HepG2 (cell line): ENCODE data around the gene CNTN5. TPM values are rescaled to one million over a fixed set of nuclear protein-coding genes. Genes with fewer than 3 reads are reported as not detected.

Source experiments
- ATAC-seq: fragments of 200-7000 bp; cut with Tn5 transposase; 3 replicates; pipeline ENCODE4 v1.9.1; 2020; ENCODE audit warnings: mild to moderate bottlenecking, moderate library complexity
- BruUV-seq: library from RNA; stranded (reverse); fragments of 400-500 nt; replicated peaks from 2 replicates; lab custom pipeline; 2021; lab: Mats Ljungman, UMichigan
- CTCF ChIA-PET: fragments of 300-600 bp; formaldehyde crosslinking; extraction: SDS; loops from one replicate; lab custom pipeline; 2021; ENCODE audit warnings: low total read pairs, inconsistent platforms, low intra/inter-chr PET ratio; lab: Yijun Ruan, JAX
- POLR2A ChIA-PET: fragments of 350-600 bp; sonication (Branson Sonifier 250); formaldehyde crosslinking; loops from one replicate; lab custom pipeline; 2020; ENCODE audit warnings: antibody characterized with exemption, inconsistent platforms; lab: Yijun Ruan, JAX
- DNase-seq: peaks from one replicate; pipeline ENCODE4 v3.0.0-alpha.2; 2015; ENCODE audit warnings: low spot score
- FAIRE-seq: peaks from 3 replicates; lab custom pipeline; 2011; peaks lifted over from hg19 to GRCh38; lab: Jason Lieb, UNC
- H2AFZ ChIP-seq: one replicate; pipeline ENCODE4 v1.6.1; 2011; ENCODE audit warnings: low read length, inconsistent platforms
- H3K27ac ChIP-seq: fragments of 300-600 bp; 3 replicates; pipeline ENCODE4 v1.8.0; 2011; ENCODE audit warnings: mixed run types, mild to moderate bottlenecking, mixed read lengths, low read length, inconsistent platforms; ENCODE audit not compliant: insufficient read depth; ENCODE audit errors: extremely low read length
- H3K27me3 ChIP-seq, 2 experiments: fragments of 200-600 bp in 1 of 2; 2 replicates in 1 of 2; 3 replicates in 1 of 2; pipeline versions ENCODE4 v1.6.0 to v1.8.0; 2011; ENCODE audit warnings: low read length in 2 of 2, mild to moderate bottlenecking in 2 of 2, moderate library complexity in 2 of 2, inconsistent platforms in 1 of 2; ENCODE audit not compliant: insufficient read depth in 2 of 2, control insufficient read depth in 1 of 2
- H3K36me3 ChIP-seq, 2 experiments: fragments of 200-600 bp in 1 of 2; replicated peaks in 1 of 2; 2 replicates in 1 of 2; 3 replicates in 1 of 2; pipeline versions ENCODE4 v1.5.1 to v1.8.0; 2011; ENCODE audit warnings: low read length in 2 of 2, inconsistent platforms in 1 of 2; ENCODE audit not compliant: insufficient read depth in 2 of 2, control insufficient read depth in 1 of 2
- H3K4me1 ChIP-seq: 2 replicates; pipeline ENCODE4 v1.5.1; 2012; ENCODE audit warnings: low read length, inconsistent platforms; ENCODE audit not compliant: insufficient read depth
- H3K4me2 ChIP-seq: 2 replicates; pipeline ENCODE4 v1.6.0; 2011; ENCODE audit warnings: low read depth, low read length, inconsistent platforms
- H3K4me3 ChIP-seq, 3 experiments: fragments of 200-600 bp in 1 of 3; sonication (generic), shearing (Covaris generic) in 1 of 3; replicated peaks in 1 of 3; 2 replicates each; pipeline ENCODE4 v1.5.1; 2011 to 2016; ENCODE audit warnings: low read length in 3 of 3, inconsistent platforms in 2 of 3, low read depth in 2 of 3, mild to moderate bottlenecking in 2 of 3, control low read depth in 1 of 3, mixed read lengths in 1 of 3; ENCODE audit not compliant: insufficient read depth in 1 of 3
- H3K79me2 ChIP-seq: one replicate; pipeline ENCODE4 v1.6.1; 2011; ENCODE audit warnings: low read length, inconsistent platforms; ENCODE audit not compliant: insufficient read depth
- H3K9ac ChIP-seq: 2 replicates; pipeline ENCODE4 v1.6.0; 2011; ENCODE audit warnings: mild to moderate bottlenecking, low read depth, low read length, inconsistent platforms; ENCODE audit not compliant: insufficient read depth
- H3K9me3 ChIP-seq: 2 replicates; pipeline ENCODE4 v1.5.1; 2012; ENCODE audit warnings: mild to moderate bottlenecking, low read length
- H4K20me1 ChIP-seq: 2 replicates; pipeline ENCODE4 v1.6.0; 2011; ENCODE audit warnings: inconsistent platforms, mild to moderate bottlenecking, low read length, moderate library complexity; ENCODE audit not compliant: insufficient read depth
- ATF1 ChIP-seq: IDR thresholded peaks from 2 replicates; pipeline ENCODE4 v1.6.1; 2016; ENCODE audit warnings: mild to moderate bottlenecking, control low read depth
- CBX5 ChIP-seq: sonication (generic); formaldehyde crosslinking; IDR thresholded peaks from 2 replicates; pipeline ENCODE4 v1.4.0; 2020; ENCODE audit warnings: missing genetic modification reagents, borderline replicate concordance
- EED ChIP-seq: sonication (generic); formaldehyde crosslinking; IDR thresholded peaks from 2 replicates; pipeline ENCODE4 v1.5.0; 2020; ENCODE audit warnings: mild to moderate bottlenecking, missing genetic modification reagents
- FIP1L1 ChIP-seq: fragments of 200-400 bp; formaldehyde crosslinking; IDR thresholded peaks from 2 replicates; pipeline ENCODE4 v1.6.1; 2018; ENCODE audit warnings: low read depth, mild to moderate bottlenecking, low read length, moderate library complexity, borderline replicate concordance; ENCODE audit not compliant: insufficient read depth
- HNRNPLL ChIP-seq: fragments of 200-400 bp; formaldehyde crosslinking; IDR thresholded peaks from 2 replicates; pipeline ENCODE4 v1.6.1; 2017; ENCODE audit warnings: mild to moderate bottlenecking, low read depth, low read length; ENCODE audit not compliant: poor library complexity, severe bottlenecking
- NCOA2 ChIP-seq: sonication (generic); formaldehyde crosslinking; IDR thresholded peaks from 2 replicates; pipeline ENCODE4 v1.8.0; 2022; ENCODE audit warnings: inconsistent platforms
- NFE2L1 ChIP-seq: sonication (generic); formaldehyde crosslinking; IDR thresholded peaks from 2 replicates; pipeline ENCODE4 v1.4.0; 2020; ENCODE audit warnings: missing genetic modification reagents, mild to moderate bottlenecking, borderline replicate concordance
- PAX8 ChIP-seq: sonication (generic); formaldehyde crosslinking; IDR thresholded peaks from 2 replicates; pipeline ENCODE4 v1.8.0; 2022; ENCODE audit warnings: mild to moderate bottlenecking, missing genetic modification reagents, borderline replicate concordance
- RARA ChIP-seq: IDR thresholded peaks from 2 replicates; pipeline ENCODE4 v1.6.1; 2016; ENCODE audit warnings: missing genetic modification reagents, missing compliant biosample characterization
- SP5 ChIP-seq: IDR thresholded peaks from 2 replicates; pipeline ENCODE4 v1.6.1; 2016; ENCODE audit warnings: low read depth, borderline replicate concordance
- TBP ChIP-seq: sonication (generic); formaldehyde crosslinking; IDR thresholded peaks from 2 replicates; pipeline ENCODE4 v1.5.0; 2020; ENCODE audit warnings: missing genetic modification reagents
- TCF12 ChIP-seq, 2 experiments: fragments of 450-650 bp in 1 of 2; sonication (generic) in 1 of 2; formaldehyde crosslinking in 1 of 2; IDR thresholded peaks; 2 replicates each; pipeline versions ENCODE4 v1.6.1 to v1.8.0; 2017 to 2022; ENCODE audit warnings: antibody characterized with exemption in 1 of 2, mild to moderate bottlenecking in 1 of 2, missing genetic modification reagents in 1 of 2, moderate library complexity in 1 of 2
- ZFP90 ChIP-seq: sonication (generic); formaldehyde crosslinking; IDR thresholded peaks from 2 replicates; pipeline ENCODE4 v1.8.0; 2022; ENCODE audit warnings: missing genetic modification reagents, mild to moderate bottlenecking, inconsistent platforms, borderline replicate concordance
- ZNF780A ChIP-seq: sonication (generic); formaldehyde crosslinking; IDR thresholded peaks from 2 replicates; pipeline ENCODE4 v1.8.0; 2022; ENCODE audit warnings: mild to moderate bottlenecking, missing genetic modification reagents, moderate library complexity
- ZSCAN31 ChIP-seq: sonication (generic); formaldehyde crosslinking; IDR thresholded peaks from 2 replicates; pipeline ENCODE4 v1.5.0; 2020; ENCODE audit warnings: low read depth, mild to moderate bottlenecking, missing genetic modification reagents
- WGBS: methylation state at CpG from one replicate; pipeline ENCODE4 v1.1.6; 2017; ENCODE audit warnings: low lambda C conversion rate; 5-methylcytosine and 5-hydroxymethylcytosine counted together
- in situ Hi-C: cut with HindIII; loops from 2 replicates; pipeline ENCODE4 v1.10.0; 2017; ENCODE audit warnings: low pct_unique_long_range_greater_than_20kb; ENCODE audit not compliant: extremely low pct_ligation_motif_present
- intact Hi-C: fragments of 100-400 bp; cut with micrococcal nuclease; formaldehyde crosslinking; loops from one replicate; pipeline ENCODE4 v1.10.0; 2022; ENCODE audit not compliant: unreplicated experiment
- polyA plus RNA-seq, 8 experiments: library from polyadenylated mRNA; depleted of rRNA in 3 of 8; stranded (reverse) in 7 of 8; unstranded in 1 of 8; fragments of >200 nt; fragmentation: Illumina TruSeq in 4 of 8; extraction: Trizol in 4 of 8; gene quantifications; 2 replicates each; pipeline versions ENCODE4 v1.2.1 to v1.2.3, GENCODE V29; 2011 to 2016; ENCODE audit warnings: low read depth in 4 of 8, missing spikeins in 1 of 8, mixed read lengths in 1 of 8; ENCODE audit not compliant: insufficient read depth in 1 of 8
- total RNA-seq, 5 experiments: library from RNA; depleted of rRNA; stranded (reverse); fragments of >200 nt; fragmentation: Illumina TruSeq; extraction: Trizol; gene quantifications; 2 replicates each; pipeline ENCODE4 v1.2.3, GENCODE V29; 2016; ENCODE audit warnings: low read depth in 1 of 5
- TF ChIP-seq, protein P1 (sequence below): sonication (generic); formaldehyde crosslinking; IDR thresholded peaks from 2 replicates; pipeline ENCODE4 v1.5.1; 2020; ENCODE audit warnings: mild to moderate bottlenecking, missing genetic modification reagents, moderate library complexity
- TF ChIP-seq, protein P2 (sequence below): sonication (generic); formaldehyde crosslinking; IDR thresholded peaks from 2 replicates; pipeline ENCODE4 v1.4.0; 2020; ENCODE audit warnings: missing genetic modification reagents

Gene CNTN5
- total and polyA plus RNA-seq, 2 of the 13 experiments (the other 11 are each of a cell fraction or from before 2014, with no cell fraction given) = not detected

DNA sequence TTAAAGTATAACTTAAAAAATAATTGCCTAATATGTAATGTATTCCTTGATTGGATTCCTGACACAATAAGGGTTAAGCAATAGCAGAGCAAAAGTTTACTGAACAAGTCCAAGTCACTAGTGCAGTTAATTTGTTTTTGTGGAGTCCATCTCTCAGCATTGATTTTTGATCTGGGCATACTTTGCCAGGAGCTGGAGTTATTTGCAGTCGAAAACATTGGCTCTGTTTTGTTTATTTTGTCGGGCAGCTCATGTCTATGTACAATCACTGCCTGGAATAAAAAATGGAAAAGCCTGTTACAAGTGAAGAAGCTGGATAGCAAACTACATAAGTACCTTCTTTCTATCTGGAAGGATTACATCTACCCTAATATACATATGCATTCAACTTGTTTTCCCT is 625.2 kb downstream of the CNTN5 start:
- H3K4me2 ChIP-seq = no peak overlapping the region
- CTCF ChIA-PET = no interaction called here
- no peak for FAIRE-seq
- H3K9me3 ChIP-seq = no peaks in the 10 kb centered on the region
- no peak for ATAC-seq
- no peak overlapping the region for H3K27ac ChIP-seq
- H2AFZ ChIP-seq = no peak overlapping the region
- no peak for DNase-seq
- H3K4me3 ChIP-seq = no peak overlapping the region
- H3K36me3 ChIP-seq = no peaks in the 10 kb centered on the region
- no peaks in the 10 kb centered on the region for H3K79me2 ChIP-seq
- BruUV-seq = no TSS peak
- intact Hi-C loops (no loop called here), in situ Hi-C loops (no loop called here)
- H3K27me3 ChIP-seq = no peaks in the 10 kb centered on the region
- 0% methylated on average over 2 of the region's 2 CpGs for WGBS
- POLR2A ChIA-PET = no interaction called here
- no peak for TF ChIP-seq ATF1 (CRISPR knock-in tag)
- no peak for TF ChIP-seq NCOA2 (CRISPR knock-in tag)
- TF ChIP-seq ZSCAN31 = no peak
- no peak for TF ChIP-seq ZNF780A (CRISPR knock-in tag)
- no peak for TF ChIP-seq FIP1L1
- TF ChIP-seq HNRNPLL = no peak
- TF ChIP-seq, protein P1, sequence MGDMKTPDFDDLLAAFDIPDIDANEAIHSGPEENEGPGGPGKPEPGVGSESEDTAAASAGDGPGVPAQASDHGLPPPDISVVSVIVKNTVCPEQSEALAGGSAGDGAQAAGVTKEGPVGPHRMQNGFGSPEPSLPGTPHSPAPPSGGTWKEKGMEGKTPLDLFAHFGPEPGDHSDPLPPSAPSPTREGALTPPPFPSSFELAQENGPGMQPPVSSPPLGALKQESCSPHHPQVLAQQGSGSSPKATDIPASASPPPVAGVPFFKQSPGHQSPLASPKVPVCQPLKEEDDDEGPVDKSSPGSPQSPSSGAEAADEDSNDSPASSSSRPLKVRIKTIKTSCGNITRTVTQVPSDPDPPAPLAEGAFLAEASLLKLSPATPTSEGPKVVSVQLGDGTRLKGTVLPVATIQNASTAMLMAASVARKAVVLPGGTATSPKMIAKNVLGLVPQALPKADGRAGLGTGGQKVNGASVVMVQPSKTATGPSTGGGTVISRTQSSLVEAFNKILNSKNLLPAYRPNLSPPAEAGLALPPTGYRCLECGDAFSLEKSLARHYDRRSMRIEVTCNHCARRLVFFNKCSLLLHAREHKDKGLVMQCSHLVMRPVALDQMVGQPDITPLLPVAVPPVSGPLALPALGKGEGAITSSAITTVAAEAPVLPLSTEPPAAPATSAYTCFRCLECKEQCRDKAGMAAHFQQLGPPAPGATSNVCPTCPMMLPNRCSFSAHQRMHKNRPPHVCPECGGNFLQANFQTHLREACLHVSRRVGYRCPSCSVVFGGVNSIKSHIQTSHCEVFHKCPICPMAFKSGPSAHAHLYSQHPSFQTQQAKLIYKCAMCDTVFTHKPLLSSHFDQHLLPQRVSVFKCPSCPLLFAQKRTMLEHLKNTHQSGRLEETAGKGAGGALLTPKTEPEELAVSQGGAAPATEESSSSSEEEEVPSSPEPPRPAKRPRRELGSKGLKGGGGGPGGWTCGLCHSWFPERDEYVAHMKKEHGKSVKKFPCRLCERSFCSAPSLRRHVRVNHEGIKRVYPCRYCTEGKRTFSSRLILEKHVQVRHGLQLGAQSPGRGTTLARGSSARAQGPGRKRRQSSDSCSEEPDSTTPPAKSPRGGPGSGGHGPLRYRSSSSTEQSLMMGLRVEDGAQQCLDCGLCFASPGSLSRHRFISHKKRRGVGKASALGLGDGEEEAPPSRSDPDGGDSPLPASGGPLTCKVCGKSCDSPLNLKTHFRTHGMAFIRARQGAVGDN (CRISPR knock-in tag) = no peak
- TF ChIP-seq RARA (CRISPR knock-in tag) = no peak
- TF ChIP-seq ZFP90 = no peak
- TF ChIP-seq EED (CRISPR knock-in tag) = no peak
- no peak for TF ChIP-seq SP5 (CRISPR knock-in tag)
- no peak for TF ChIP-seq TBP (CRISPR knock-in tag)
- no peak for TF ChIP-seq CBX5 (CRISPR knock-in tag)
- TF ChIP-seq, protein P2, sequence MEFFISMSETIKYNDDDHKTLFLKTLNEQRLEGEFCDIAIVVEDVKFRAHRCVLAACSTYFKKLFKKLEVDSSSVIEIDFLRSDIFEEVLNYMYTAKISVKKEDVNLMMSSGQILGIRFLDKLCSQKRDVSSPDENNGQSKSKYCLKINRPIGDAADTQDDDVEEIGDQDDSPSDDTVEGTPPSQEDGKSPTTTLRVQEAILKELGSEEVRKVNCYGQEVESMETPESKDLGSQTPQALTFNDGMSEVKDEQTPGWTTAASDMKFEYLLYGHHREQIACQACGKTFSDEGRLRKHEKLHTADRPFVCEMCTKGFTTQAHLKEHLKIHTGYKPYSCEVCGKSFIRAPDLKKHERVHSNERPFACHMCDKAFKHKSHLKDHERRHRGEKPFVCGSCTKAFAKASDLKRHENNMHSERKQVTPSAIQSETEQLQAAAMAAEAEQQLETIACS (CRISPR knock-in tag) = no peak
- TF ChIP-seq TCF12 (IDR thresholded peaks at IDR 0.05) = no peak
- TF ChIP-seq TCF12 (CRISPR knock-in tag; IDR thresholded peaks at IDR 0.05) = no peak
- no peak for TF ChIP-seq PAX8 (CRISPR knock-in tag)
- no peak for TF ChIP-seq NFE2L1
- H3K4me1 ChIP-seq = no peaks in the 10 kb centered on the region
- no peaks in the 10 kb centered on the region for H4K20me1 ChIP-seq
- no peak overlapping the region for H3K9ac ChIP-seq
